Measurements from ENCODE around the gene NDUFAF2.
A peak's percentile ranks its signal among the peaks of the same experiment; 100 is the strongest.

NDUFAF2 gene

GRCh38 chr5:60945813-60946187 is 795 bp downstream of the NDUFAF2 start:
- Histone ChIP-seq H3K27ac (ENCODE audit: low read length) (peak overlapping the region; percentile 50), H3K4me1 (ENCODE audit: low read length) (peaks cover 15% of the 10 kb centered on the region), H3K4me2 (ENCODE audit: low read length) (peak overlapping the region; percentile 95), H3K79me2 (ENCODE audit: low read length) (peaks cover 60% of the 10 kb centered on the region), H4K20me1 (ENCODE audit: insufficient read depth, low read length) (no peaks in the 10 kb centered on the region), H3K9ac (ENCODE audit: low read length) (peak overlapping the region; percentile 83), H3K27me3 (ENCODE audit: low read depth, low read length) (no peaks in the 10 kb centered on the region), H3K4me3 (ENCODE audit: low read length) (peak overlapping the region; percentile 99), H2AFZ (ENCODE audit: low read depth, low read length) (peak overlapping the region; percentile 96), H3K9me3 (ENCODE audit: insufficient read depth, low read length) (no peaks in the 10 kb centered on the region), H3K36me3 (replicated peaks; ENCODE audit: low read depth, low read length) (no peaks in the 10 kb centered on the region)
- TF ChIP-seq CTCF (IDR thresholded peaks at IDR 0.05; ENCODE audit: low read depth, low read length) (no peak), EZH2phosphoT487 (IDR thresholded peaks at IDR 0.05; ENCODE audit: low read depth) (no peak)

GRCh38 chr5:60948738-60949137 is 3.7 kb downstream of the NDUFAF2 start:
- Histone ChIP-seq H3K9me3 (ENCODE audit: insufficient read depth, low read length) (no peaks in the 10 kb centered on the region), H3K9ac (ENCODE audit: low read length) (no peak overlapping the region), H3K27ac (ENCODE audit: low read length) (no peak overlapping the region), H3K4me1 (ENCODE audit: low read length) (peaks cover 10% of the 10 kb centered on the region), H3K36me3 (replicated peaks; ENCODE audit: low read depth, low read length) (no peaks in the 10 kb centered on the region), H3K4me3 (ENCODE audit: low read length) (no peak overlapping the region), H3K27me3 (ENCODE audit: low read depth, low read length) (no peaks in the 10 kb centered on the region), H2AFZ (ENCODE audit: low read depth, low read length) (no peak overlapping the region), H3K79me2 (ENCODE audit: low read length) (peaks cover 50% of the 10 kb centered on the region), H3K4me2 (ENCODE audit: low read length) (no peak overlapping the region), H4K20me1 (ENCODE audit: insufficient read depth, low read length) (no peaks in the 10 kb centered on the region)
- TF ChIP-seq EZH2phosphoT487 (IDR thresholded peaks at IDR 0.05; ENCODE audit: low read depth): no peak
- no peak for TF ChIP-seq CTCF (IDR thresholded peaks at IDR 0.05; ENCODE audit: low read depth, low read length)

- H3K9me3 ChIP-seq (ENCODE audit: insufficient read depth, low read length): no peaks in the 10 kb centered on the region
- H3K79me2 ChIP-seq (ENCODE audit: low read length): peaks cover 28% of the 10 kb centered on the region
- H3K36me3 ChIP-seq (replicated peaks; ENCODE audit: low read depth, low read length): no peaks in the 10 kb centered on the region
- H3K4me2 ChIP-seq (ENCODE audit: low read length): no peak overlapping the region
- TF ChIP-seq EZH2phosphoT487 (IDR thresholded peaks at IDR 0.05; ENCODE audit: low read depth): no peak
- no peak for TF ChIP-seq CTCF (IDR thresholded peaks at IDR 0.05; ENCODE audit: low read depth, low read length)
- no peak overlapping the region for H2AFZ ChIP-seq (ENCODE audit: low read depth, low read length)
- peaks cover 2% of the 10 kb centered on the region for H3K4me1 ChIP-seq (ENCODE audit: low read length)
- H3K27me3 ChIP-seq (ENCODE audit: low read depth, low read length): no peaks in the 10 kb centered on the region
- no peak overlapping the region for H3K4me3 ChIP-seq (ENCODE audit: low read length)
- H3K27ac ChIP-seq (ENCODE audit: low read length): no peak overlapping the region
- H3K9ac ChIP-seq (ENCODE audit: low read length): no peak overlapping the region
- no peaks in the 10 kb centered on the region for H4K20me1 ChIP-seq (ENCODE audit: insufficient read depth, low read length)
Measured at GRCh38 chr5:60955239-60955638, 10.2 kb downstream of the NDUFAF2 start.

GRCh38 chr5:60958088-60958487 is 13.1 kb downstream of the NDUFAF2 start:
- Histone ChIP-seq H3K79me2 (ENCODE audit: low read length) (peaks cover 27% of the 10 kb centered on the region), H3K36me3 (replicated peaks; ENCODE audit: low read depth, low read length) (no peaks in the 10 kb centered on the region), H3K27ac (ENCODE audit: low read length) (no peak overlapping the region), H3K4me1 (ENCODE audit: low read length) (peaks cover 6% of the 10 kb centered on the region), H3K27me3 (ENCODE audit: low read depth, low read length) (no peaks in the 10 kb centered on the region), H4K20me1 (ENCODE audit: insufficient read depth, low read length) (no peaks in the 10 kb centered on the region), H2AFZ (ENCODE audit: low read depth, low read length) (no peak overlapping the region), H3K4me2 (ENCODE audit: low read length) (no peak overlapping the region), H3K4me3 (ENCODE audit: low read length) (no peak overlapping the region), H3K9ac (ENCODE audit: low read length) (no peak overlapping the region), H3K9me3 (ENCODE audit: insufficient read depth, low read length) (no peaks in the 10 kb centered on the region)
- TF ChIP-seq CTCF (IDR thresholded peaks at IDR 0.05; ENCODE audit: low read depth, low read length) (no peak), EZH2phosphoT487 (IDR thresholded peaks at IDR 0.05; ENCODE audit: low read depth) (no peak)
